NCI-H1105 treated with DMSO at 0.1 percent for 48 hours (cell line): ENCODE measurements around the gene CD163L1.
A peak's percentile ranks its signal among the peaks of the same experiment; 100 is the strongest.
"Not testable (repeated sequence)": the region's sequence is repeated elsewhere in the genome, so short reads cannot be mapped to it uniquely, and the experiment has no call there.

ENCODE experiments used
- DNase-seq: peaks from one replicate; lab custom pipeline; 2025; lab: John Stamatoyannopoulos, UW

CD163L1 gene

DNA sequence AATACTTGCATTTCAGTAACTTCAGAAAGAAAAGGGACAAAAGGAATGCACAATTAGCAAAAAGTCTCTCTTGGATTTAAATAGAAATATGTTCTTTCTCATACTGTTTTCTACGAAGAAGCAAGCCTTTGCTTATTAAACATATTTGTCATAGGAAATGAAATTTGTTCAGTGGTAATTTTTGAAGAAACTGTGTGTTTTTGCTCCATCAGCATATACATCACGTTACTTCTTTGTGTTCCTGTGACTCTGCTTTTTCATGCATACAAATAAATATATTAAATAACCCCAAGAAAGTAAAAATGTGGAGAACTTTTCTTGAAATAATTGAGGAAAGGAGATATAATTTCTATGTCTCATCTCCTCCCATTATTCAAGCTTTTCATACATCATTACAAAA, 39.7 kb downstream of the CD163L1 start:
- no peak for DNase-seq

DNA sequence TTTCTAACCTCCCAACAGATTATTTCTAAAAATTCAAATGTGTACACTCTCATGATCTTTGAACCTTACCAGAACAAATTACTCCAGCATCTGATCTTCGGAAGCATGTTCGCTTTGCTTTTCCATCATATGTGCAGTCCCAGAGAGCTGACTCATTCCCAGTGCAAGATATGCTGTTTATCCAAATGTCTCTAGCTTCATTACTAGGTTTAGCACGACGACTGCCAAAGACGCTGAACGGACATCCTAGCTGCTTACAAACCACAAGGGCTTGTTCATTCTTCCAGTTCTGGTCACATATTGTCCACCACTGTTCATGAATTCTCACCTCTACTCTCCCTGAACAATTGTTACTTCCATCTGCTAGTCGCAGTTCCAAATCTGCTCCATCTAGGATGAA, 40.5 kb downstream of the CD163L1 start:
- DNase-seq: no peak

DNA sequence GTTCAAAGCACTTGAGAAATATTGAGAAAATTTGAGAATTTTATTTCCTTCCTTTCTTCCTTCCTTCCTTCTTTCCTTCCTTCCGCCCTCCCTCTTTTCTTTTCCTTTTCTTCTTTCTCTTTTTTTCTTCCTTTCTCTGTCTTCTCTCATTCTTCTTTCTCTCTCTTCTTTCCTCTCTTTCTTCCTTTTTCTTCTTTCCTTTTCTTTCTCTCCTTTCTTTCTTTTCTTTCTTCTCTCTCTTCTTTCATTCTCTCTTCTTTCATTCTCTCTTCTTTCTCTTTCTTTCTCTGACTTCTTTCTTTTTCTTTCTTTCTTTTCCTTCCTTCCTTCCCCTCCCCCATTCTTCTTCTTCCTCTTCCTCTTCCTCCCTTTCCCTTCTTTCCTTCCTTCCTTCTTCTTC, 44.9 kb downstream of the CD163L1 start:
- no peak for DNase-seq

DNA sequence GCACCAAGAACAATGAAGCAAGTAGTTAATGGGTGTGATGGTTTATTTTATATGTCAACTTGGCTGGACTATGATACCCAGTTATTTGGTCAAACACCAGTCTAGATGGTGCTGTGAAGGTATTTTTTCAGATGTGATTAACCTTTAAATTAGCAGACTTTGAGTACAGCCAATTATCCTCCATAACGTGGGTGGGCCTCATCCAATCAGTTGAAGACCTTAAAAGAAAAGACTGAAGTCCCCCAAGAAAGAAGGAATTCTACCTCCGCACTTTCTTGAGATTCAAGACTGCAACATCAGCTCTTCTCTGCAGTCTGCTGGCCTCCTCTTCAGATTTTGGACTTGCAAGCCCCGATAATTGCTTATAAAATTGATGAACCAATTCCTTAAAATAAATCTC, 47.5 kb downstream of the CD163L1 start:
- no peak for DNase-seq

DNA sequence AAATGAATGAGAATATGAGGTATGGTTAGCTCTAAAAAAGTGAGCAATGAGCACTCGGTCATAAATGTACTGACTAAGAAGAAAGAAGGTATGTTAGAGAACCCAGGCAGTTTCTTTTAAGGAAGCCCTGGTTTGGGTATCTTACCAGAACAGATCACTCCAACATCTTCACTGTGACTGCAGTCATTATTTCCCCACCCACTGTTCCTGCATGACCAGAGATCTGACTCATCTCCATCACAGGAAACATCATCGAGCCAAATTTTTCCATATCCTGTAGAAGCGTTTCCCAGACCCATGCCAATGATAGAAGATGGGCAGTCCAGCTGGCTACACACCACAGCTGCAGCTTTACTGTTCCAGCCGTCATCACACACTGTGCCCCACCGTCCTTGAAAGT, 48.0 kb downstream of the CD163L1 start:
- DNase-seq: no peak

DNA sequence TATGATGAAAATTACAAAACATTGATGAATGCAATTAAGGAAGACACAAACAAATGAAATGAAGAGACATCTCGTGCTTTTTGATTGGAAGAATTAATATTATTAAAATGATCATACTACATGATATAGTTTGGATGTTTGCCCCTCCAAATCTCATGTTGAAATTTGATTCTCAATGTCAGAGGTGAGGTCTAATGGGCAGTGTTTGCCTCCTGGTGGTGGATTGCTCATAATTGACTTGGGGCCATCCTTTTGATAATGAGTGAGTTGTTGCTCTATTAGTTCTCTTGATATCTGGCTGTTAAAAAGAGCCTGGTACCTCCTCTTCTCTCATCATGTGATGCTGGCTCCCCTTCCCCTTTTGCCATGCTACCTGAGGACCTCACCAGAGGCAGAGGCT, 56.7 kb downstream of the CD163L1 start:
- no peak for DNase-seq

DNA sequence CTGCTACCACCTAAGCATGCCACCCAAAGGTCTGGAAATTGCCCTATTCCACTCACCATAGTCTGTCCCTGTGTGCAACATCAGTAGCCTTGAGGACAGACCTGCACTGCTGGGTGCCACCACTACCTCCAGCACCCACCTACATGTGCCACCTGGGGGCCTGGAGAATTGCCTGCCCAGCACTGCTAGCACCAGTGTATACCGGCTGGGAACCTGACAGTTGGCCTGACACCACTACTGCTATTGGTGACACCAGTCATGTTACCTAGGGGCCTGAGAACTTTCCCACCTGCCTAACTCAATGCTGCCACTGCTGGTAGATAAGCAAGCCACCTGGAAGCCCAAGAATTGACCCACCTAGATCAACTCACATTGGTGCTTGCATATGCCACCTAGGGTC, 60.8 kb downstream of the CD163L1 start:
- no peak for DNase-seq

DNA sequence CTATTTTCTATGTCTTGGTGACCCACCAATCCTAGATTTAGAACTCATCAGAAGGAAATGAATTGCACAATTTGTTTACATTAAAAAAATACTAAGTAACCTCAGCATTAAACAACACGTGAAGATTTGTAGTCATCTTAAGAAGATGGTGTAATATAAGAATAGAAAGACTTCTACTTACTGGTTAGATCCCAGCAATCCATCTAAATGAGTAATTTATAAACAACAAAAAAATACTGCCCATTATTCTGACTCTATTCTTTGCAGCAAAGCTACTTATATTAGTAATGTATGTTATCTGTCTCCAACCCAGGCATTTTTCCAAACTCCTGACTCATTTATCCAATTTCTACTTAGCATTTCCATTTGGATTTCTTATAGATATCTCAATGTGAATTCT, 67.8 kb downstream of the CD163L1 start:
- no peak for DNase-seq

DNA sequence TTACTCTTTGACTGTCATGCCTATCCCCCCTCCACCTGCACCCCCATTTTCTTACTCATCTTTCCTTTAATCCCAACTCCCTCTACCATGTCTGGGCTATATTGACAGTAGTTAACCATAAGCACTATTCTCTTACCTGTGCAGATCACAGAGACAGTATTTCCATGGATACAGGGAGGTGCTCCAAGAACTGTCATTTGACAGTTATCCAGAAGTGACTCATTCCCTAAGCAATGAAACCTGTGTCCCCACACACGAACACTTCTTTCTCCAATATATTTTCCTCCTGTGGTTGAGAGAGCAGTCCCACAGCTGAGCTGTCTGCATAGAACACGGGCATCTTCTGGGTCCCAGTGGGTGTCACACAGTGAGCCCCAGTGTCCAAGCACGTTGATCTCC, 68.8 kb downstream of the CD163L1 start:
- no peak for DNase-seq

DNA sequence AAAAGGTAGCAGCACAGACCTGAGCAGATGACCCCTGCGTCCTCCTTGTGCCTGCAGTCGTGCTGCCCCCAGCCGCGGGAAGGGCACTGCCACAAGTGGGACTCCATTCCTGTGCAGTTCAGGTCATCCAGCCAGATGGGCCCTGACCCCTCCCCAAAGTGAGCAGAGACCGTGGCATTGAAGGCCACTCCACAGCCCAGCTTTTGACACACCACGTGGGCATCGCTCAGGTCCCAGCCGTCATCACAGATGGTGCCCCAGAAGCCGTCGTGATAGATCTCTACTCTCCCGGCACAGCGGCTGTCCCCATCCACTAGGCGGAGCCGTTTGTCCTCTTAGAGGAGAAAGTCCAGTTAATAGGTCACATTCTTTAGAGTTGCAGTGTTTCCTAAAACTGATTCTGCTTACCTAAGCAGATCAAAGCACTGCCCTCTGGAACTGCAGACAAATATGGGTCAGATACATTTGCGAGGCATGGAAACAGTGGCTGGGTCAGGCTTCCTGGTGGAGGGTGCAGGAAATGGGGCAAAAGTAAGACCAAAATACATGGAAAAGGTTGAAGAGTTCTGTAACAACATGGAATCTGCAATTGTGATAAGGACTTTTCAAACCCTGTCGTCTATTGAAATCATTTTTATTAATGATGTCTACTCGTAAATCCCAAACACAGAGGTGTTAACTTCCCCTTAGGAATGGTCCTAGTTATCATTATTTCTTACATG, 69.4 kb downstream of the CD163L1 start:
- peak; percentile 5 for DNase-seq

DNA sequence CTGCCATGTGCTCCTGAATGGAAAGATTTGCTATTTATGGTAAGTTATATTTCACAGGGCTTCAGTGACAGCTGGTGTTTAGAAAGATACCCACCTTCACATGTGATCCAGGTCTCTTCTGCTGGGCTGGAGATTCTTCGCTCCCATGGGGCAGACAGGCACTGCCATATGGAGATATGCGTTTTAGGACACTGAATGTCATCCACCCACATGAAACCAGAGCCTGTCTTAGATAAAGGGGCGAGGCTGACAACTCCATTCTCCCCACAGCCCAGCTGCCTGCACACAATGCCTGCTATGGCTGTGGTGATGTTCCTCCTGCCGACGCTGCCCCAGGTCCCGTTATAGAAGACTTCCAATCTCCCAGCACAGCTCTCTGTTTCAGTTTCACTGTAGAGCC, 70.7 kb downstream of the CD163L1 start:
- DNase-seq: no peak

DNA sequence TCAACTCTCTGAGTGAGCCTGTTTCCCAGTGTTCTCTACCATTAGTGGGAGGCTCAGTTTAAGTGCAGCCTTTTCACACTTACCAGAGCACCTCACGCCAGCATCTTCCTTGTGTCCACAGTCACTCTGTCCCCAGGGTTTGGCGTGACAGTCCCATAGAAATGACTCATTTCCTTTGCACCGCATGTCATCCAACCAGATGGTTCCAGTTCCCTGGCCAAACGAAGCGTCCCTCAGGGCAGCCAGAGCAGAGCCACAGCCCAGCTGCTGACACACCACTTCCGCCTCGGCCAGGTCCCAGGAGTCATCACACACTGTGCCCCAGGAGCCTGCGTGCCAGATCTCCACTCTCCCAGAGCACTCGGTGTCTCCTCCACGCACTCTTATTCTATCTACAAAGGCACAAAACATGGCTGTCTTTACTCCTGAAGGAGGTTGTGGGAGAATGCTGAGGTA, 74.7 kb downstream of the CD163L1 start:
- no peak for DNase-seq

DNA sequence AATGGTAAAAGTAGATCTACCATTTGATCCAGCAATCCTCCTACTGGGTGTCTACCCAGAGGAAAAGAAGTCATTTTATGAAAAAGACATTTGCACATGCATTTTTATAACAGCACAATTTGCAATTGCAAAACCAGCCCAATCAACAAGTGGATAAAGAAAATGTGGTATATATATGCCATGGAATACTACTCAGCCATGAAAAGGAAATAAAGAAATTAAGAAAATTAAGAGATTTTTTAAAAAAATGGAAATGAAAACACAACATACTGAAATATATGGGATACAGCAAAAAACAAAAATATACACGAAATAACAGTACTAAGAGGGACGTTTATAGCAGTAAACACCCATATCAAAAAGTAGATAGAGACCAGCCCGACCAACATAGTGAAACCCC, 81.2 kb downstream of the CD163L1 start:
- DNase-seq: no peak

DNA sequence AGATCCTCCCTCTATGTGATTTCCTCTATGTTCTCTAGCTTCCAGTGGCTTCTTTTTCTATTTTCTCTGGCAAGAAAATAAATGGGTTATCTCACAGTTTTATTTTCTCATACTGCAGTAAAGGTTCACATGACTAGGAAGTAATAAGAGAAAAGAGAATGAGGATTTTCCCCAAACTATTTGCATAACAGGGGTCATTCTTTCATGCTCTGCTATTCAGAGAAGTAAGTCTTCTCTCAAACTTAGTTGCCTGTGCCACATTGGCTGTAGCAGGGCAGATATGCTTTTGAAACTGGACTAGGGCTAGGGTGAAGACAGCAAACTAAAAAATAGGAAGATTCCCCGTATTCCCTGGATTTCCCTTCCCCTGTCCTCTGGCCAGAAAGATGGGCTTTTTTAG, 82.7 kb downstream of the CD163L1 start:
- no peak for DNase-seq

DNA sequence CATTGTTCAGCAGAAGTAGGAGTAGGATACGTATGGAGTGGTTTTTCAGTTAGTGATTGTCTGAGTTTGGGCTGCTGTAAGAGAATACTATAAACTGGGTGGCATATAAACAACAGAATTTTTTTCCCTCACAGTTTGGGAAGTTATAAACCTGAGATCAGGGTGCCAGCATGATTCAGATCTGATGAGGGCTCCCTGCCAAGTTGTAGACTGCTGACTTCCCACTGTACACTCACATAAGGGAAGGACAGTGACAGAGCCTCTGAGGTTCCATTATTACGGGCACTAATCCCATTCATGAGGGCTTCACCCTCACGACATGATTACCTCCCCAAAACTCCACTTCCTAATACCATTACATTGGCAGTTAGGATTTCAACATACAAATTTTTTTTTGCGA, 89.4 kb downstream of the CD163L1 start:
- no peak for DNase-seq

DNA sequence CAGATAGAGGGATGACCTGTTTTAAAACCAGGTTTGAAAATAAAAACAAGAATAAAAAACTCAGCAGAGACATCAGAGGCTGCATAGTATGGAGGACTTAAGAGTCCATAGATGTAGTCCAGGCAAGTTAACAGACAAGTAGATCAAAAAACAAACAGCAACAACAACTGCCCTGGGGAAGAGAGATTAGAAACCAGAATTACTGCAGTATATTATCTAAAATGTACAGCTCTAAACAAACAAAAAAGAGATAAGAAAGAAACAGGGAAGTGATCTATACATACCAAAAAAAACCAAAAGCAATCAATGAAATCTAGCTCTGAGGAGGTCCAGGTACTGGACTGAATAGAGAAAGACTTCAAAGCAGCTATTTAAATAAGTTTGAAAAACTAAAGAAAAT, 91.3 kb downstream of the CD163L1 start:
- no peak for DNase-seq

DNA sequence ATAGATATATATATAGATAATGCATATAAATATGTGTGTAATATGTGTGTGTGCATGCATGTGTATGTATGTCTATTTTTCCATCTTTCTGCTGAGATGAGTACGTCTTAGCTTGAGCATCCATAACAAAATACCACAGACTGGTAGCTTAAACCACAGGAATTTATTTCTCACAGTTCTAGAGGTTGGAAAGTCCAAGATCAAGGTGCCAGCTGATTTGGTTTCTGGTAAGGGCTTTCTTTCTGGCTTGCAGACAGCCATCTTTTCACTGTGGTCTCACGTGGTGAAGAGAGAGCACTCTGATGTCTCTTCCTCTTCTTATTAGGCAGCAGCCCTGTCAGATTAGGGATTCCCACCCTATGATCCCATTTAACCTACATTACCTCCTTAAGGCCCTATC, 92.8 kb downstream of the CD163L1 start:
- no peak for DNase-seq

DNA sequence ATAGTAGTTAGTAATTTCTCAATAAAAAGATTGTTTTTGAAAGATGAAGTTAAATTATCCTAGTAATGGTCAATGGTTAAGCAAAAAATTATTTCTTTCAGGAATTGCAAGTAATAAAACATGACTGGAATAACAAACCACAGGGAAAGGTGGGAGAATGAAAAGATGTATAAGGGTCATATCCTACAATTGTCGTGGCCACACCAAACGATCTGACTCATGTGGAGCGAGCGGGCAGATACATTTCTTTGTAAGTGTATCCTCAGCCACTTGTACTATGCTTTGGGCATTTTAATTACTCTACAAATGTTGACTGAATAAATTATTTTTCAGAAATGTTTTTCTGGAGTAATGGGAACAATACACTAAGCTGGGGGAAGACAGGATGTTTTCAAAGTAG, 94.5 kb downstream of the CD163L1 start:
- no peak for DNase-seq

DNA sequence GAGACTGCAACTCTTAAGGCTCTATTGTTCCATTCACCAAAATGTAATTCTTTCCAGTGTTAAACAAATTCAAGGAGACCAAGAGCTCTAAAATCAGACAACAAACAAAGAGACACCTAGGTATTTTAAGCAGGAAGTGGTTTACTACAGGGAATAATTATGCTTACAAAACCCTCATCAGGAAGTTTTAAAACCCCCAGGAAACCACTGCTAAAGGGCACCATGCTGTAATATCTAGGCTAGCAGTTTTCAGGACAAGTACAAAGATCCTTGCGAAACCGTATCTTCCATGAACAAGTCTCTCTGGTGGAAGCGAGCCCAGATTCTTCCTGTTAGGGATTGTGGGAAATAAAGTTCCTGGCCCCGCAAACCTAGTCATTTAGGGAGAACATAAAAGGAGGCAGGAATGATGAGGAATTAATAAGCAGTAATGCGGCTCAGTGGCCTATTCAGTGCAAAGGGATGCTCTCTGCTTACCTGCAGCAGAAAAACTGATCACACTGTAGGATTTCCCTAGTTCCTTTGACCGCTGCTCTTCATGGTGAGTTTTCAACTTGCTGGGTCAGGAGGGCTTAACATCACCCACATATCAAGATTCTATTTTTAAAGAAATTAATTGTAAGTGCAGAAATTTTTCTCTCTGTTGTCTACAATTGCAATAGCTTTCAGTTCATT, 97.3 kb downstream of the CD163L1 start:
- no peak for DNase-seq

DNA sequence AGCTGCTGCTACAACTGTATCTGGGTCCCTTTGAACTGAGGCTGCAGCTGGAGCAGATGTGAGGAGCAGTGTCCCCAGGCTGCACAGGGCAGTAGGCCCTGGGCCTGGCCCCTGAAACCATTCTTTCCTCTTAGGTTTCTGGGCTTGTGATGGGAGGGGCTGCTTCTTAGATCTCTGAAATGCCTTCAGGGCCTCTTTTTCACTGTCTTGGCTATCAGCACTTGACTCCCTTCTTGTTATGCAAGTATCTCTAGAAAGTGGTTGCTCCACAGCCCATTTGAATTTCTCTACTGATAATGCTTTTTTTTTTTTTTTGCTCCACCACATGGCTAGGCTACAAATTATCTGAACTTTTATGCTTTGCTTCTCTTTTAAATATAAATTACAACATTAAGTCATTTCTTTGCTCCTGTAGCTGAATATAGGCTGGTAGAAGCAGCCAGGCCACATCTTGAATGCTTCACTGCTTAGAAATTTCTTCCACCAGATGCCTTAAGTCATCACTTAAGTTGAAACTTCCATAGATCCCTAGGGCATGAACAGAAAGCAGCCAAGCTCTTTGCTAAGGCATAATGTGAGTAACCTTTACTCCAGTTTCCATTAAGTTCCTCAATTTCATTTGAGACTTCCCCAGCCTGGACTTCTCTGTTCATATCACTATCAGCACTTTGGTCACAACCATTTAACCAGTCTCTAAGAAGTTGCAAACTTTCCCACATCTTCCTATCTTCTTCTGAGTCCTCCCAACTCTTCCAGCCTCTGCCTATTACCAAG, 98.9 kb downstream of the CD163L1 start:
- DNase-seq: no peak

DNA sequence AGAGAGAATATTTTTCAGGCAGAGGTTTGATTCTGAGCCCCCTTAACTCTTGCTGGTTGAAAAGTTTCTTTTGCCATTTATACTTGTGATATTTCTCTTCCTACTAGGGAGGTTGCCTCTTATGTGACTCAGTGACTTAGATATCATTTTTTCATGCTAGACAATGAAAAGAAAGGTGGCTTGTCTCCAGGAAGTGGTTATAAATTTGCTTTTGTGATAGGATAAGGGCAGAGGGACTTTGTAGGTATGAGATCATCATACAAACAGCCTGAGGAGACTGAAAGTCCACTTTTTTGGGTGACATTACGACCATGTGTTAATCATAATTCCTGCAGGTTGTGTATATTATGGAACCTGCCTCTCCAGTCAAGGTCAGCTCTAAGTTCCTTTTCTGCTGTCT, 104.3 kb downstream of the CD163L1 start:
- no peak for DNase-seq

DNA sequence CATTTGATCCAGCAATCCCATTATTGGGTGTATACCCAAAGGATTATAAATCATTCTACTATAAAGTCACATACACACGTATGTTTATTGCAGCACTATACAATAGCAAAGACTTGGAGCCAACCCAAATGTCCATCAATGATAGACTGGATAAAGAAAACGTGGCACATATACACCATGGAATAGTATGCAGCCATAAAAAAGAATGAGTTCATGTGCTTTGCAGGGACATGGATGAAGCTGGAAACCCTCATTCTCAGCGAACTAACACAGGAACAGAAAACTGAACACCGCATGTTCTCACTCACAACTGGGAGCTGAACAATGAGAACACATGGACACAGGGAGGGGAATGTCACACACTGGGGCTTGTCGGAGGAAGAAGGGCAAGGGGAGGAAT, 106.2 kb downstream of the CD163L1 start:
- not testable (repeated sequence) for DNase-seq

DNA sequence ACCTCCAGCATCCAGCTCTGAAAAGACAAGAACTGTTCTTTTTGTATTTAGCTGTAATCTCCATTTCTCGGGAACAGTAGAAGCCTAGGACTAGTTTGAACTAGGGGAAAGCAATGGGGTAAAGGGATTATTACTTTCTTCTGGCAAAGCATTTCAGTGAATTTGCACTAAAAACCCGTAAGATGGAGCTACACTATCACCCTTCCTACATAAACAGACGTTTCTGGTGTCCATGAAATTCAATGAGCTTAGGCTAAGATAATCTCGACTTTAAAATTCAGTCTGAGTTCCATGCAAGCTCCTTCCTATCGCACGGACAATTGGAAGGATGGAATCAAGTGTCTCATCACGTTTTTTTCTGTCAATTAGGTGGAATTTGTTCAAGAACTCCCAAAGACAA, 116.0 kb downstream of the CD163L1 start:
- DNase-seq: no peak
